Gastrocnemius medialis (tissue), 4 donors: ENCODE measurements around the gene GALNS.

ENCODE experiments used
- CTCF ChIP-seq, 5 experiments: fragments of 450-650 bp in 3 of 5; fragments of 200-600 bp in 2 of 5; sonication (generic) in 2 of 5; IDR thresholded peaks in 4 of 5; conservative IDR thresholded peaks in 1 of 5; 1 replicate in 4 of 5; 2 replicates in 1 of 5; pipeline ENCODE4 v1.5.1; 2016 to 2019; ENCODE audit warnings: antibody characterized with exemption in 5 of 5, mild to moderate bottlenecking in 3 of 5, moderate library complexity in 3 of 5
- POLR2A ChIP-seq, 2 donors: fragments of 450-650 bp; IDR thresholded peaks; one replicate each; pipeline ENCODE4 v1.6.1; 2017; ENCODE audit warnings: antibody characterized with exemption in 2 of 2, mild to moderate bottlenecking in 2 of 2, moderate library complexity in 2 of 2

DNA sequence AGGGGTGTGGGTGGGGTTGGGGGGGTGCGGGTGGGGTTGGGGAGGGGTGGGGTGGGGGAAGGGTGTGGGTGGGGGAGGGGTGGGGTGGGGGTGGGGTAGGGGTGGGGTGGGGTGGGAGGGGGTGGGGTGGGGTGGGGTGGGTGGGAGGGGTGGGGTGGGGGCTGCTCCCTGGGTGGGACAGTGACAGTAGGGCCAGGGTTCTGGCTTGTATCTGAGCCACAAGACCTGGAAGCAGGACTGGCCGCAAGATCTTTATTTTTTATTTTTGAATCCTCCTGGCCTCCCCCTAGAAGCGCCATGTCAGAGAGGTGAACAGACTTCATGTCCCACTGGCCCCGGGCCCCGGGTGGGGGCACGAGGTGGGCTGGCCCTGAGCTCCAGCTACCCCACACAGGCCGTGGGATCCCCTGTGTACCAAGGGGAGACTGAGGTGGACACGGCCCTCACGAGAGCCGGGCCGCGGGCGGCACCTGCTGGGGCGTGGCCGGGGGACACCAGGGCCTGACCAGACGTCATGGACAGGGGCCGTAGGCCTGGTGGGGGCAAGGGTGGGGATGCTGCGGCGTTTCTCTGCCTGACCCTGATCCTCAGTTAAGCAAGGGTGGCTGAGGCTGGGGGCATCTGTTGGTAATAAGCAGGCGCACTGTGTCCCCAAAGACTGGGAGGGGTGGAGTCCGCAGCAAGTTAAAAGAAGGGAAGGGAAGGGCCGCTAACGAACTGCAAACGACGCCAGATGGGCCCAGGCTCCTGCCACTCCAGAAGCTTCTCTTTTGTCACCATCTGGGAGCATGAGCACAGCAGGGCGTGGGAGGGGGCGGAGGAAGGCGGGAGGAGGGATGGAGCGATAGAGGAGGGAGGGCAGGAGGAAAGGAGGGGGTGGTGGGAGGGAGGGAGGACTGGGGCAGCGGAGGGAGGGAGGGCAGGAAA lies 32.0 kb upstream of the GALNS start:
- no peak for TF ChIP-seq CTCF (IDR thresholded peaks at IDR 0.05 in 4 of 5, conservative IDR thresholded peaks at IDR 0.05 in 1 of 5)
- TF ChIP-seq POLR2A (IDR thresholded peaks at IDR 0.05) = no peak
